Skeletal muscle cell (primary cell): ENCODE results near the gene ABHD6.
A peak's percentile ranks its signal among the peaks of the same experiment; 100 is the strongest.
"Not testable (repeated sequence)": the region's sequence is repeated elsewhere in the genome, so short reads cannot be mapped to it uniquely, and the experiment has no call there.

Experiments used
- DNase-seq: peaks from one replicate; pipeline ENCODE4 v3.0.0-alpha.2; 2010; ENCODE audit warnings: low read depth
- H3K4me3 ChIP-seq: 2 replicates; pipeline ENCODE4 v1.5.1; 2011; ENCODE audit warnings: low read depth, mild to moderate bottlenecking, control low read depth, low read length, moderate library complexity

The ABHD6 gene

GRCh38 chr3:58266577-58266976 lies 29.0 kb downstream of the ABHD6 start:
- DNase-seq: no peak
- no peak overlapping the region for H3K4me3 ChIP-seq

- not testable (repeated sequence) for DNase-seq, H3K4me3 ChIP-seq
Measured at GRCh38 chr3:58267543-58267942, 30.0 kb downstream of the ABHD6 start.

DNA sequence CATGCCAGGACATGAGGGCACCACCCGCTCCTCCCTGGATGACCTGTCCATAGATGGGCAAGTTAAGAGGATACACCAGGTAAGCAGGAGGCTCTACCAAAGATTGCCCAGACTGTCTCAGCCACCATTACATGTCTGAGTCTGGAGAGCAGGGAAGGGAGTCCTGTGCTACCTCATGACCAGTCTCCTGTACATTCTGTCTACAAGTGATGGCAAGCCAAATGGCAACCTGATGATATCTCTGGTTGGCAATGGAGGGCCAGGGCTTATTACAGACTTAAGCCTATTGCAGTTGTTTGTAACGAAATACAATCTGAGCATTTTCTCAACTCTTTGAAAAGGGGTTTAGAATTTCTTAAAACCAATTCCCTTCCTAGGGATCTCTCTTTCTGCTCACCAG lies 31.8 kb downstream of the ABHD6 start:
- H3K4me3 ChIP-seq: no peak overlapping the region
- no peak for DNase-seq

DNA sequence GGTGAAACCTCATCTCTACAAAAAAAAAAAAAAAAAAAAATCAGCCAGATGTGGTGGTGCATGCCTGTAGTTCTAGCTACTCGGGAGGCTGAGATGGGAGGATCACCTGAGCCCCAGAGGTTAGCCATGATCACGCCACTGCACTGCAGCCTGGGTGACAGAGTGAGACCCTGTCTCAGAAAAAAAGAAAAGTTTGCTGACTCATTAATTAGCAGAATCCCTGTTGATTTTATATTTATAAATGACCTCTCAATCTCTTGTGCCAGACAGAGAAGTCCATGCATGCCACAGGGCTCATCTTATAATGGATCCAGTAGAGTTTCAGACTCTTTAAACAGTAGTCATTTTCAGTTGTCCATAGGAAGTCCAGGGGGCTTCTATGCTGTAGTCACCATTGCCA lies 32.9 kb downstream of the ABHD6 start:
- H3K4me3 ChIP-seq: no peak overlapping the region
- DNase-seq: no peak

DNA sequence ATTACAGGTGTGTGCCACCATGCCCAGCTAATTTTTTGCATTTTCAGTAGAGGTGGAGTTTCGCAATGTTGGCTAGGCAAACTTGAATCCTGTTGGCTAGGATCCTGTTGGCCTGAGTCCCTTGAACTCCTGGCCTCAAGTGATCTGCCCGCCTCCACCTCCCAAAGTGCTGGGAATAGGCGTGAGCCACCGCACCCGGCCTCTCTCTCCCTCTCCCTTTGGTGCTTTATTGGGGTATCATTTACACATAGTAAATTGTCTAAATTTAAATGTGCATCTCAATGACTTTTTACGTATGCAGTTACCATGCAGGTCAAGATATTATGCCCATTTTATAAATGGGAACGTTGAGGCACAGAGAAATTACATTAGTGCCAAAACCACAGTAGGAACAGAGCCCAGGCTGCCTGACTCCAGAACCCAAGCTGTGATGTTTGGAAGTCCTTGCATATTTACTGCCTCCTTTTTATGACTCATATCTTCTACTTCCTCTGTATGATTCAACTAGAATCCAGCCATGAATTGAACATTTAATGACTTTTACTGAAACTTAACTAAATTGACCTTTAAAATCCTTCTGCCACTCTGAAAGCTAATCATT lies 34.4 kb downstream of the ABHD6 start:
- H3K4me3 ChIP-seq: no peak overlapping the region
- peak; percentile 69 for DNase-seq

DNA sequence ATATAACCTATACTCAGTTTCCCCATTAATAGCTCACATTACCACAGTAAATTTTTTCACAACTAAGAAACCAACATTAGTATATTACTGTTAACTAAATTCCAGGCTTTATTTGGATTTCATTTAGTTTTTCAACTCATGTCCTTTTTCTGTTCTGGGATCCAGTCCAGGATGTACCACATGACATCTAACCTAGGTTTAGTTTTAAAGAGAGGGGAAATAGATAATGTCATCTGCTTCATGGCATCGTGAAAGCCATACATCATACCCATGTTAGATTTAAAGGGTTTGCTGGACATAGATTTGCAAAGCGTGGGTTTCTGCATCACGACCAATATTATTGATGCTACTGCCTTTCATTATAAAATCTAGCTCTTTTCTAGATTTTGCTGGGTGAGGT lies 35.3 kb downstream of the ABHD6 start:
- no peak for DNase-seq
- H3K4me3 ChIP-seq: no peak overlapping the region

DNA sequence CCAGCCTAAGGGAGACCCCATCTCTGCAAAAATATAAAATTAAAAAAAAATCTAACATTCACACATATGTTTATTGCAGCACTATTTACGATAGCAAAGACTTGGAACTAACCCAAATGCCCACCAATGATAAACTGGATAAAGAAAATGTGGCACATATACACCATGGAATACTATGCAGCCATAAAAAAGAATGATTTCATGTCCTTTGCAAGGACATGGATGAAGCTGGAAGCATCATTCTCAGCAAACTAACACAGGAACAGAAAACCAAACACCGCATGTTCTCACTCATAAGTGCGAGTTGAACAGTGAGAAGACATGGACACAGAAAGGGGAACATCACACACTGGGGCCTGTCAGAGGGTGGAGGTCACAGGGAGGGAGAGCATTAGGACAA lies 35.8 kb downstream of the ABHD6 start:
- not testable (repeated sequence) for H3K4me3 ChIP-seq, DNase-seq

GRCh38 chr3:58274027-58274614 lies 36.5 kb downstream of the ABHD6 start:
- no peak overlapping the region for H3K4me3 ChIP-seq
- no peak for DNase-seq

- H3K4me3 ChIP-seq: no peak overlapping the region
- DNase-seq: no peak
Measured at GRCh38 chr3:58281069-58281468, 43.5 kb downstream of the ABHD6 start.

GRCh38 chr3:58285334-58285733 lies 47.7 kb downstream of the ABHD6 start:
- DNase-seq: no peak
- H3K4me3 ChIP-seq: no peak overlapping the region

GRCh38 chr3:58287354-58287753 lies 49.8 kb downstream of the ABHD6 start:
- no peak for DNase-seq
- no peak overlapping the region for H3K4me3 ChIP-seq

DNA sequence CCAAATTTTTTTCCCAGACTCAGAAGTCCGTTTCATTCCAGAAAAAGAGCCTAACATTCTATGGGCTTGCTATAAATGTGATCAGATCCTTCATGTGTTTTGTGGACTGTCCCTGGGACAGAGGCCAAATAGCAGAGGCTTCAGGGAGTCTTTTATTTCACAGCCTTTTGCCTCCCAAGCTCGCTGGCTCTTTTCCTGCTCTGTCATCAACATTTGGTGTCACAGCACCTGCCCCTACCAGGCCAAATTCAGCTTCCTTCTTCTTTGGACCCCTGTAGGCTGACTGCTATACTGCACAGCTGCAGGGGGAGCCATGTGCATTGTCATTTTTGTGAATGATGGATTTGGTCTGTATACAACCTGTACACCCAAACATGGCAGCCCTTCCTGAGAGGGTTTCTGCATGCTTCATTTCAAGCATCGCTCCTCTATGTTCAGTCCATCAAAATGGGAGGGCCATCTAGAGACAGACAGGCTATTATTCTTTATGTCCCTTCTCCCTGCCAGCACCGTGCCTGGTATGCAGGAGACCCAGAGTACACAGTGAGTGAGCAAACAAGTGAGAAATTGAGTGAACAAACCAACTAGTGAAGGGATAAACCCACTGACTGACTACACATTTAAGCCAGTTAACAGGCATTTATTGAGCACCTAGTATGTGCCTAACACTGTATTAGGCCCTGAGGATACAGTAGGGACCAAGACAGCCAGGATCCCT lies 50.6 kb downstream of the ABHD6 start:
- no peak overlapping the region for H3K4me3 ChIP-seq
- no peak for DNase-seq

DNA sequence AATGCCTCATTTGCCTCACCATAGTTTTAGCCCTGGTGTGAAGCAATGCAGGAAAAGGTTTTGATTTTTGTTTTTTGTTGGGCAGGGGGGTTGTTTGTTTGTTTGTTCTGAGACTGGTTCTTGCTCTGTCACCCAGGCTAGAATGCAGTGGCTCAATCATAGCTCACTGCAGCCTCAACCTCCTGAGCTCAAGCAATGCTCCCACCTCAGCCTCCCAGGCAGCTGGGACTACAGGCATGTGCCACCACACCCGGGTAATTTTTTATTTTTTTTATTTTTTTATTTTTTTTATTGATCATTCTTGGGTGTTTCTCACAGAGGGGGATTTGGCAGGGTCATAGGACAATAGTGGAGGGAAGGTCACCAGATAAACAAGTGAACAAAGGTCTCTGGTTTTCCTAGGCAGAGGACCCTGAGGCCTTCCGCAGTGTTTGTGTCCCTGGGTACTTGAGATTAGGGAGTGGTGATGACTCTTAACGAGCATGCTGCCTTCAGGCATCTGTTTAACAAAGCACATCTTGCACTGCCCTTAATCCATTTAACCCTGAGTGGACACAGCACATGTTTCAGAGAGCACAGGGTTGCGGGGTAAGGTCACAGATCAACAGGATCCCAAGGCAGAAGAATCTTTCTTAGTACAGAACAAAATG lies 51.5 kb downstream of the ABHD6 start:
- not testable (repeated sequence) for H3K4me3 ChIP-seq, DNase-seq

DNA sequence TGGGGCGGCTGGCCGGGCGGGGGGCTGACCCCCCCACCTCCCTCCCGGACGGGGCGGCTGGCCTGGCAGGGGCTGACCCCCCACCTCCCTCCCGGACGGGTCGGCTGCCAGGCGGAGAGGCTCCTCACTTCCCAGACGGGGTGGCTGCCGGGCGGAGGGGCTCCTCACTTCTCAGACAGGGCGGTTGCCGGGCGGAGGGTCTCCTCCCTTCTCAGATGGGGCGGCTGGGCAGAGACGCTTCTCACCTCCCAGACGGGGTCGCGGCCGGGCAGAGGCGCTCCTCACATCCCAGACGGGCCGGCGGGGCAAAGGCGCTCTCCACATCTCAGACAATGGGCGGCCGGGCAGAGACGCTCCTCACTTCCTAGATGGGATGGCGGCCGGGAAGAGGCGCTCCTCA lies 52.9 kb downstream of the ABHD6 start:
- not testable (repeated sequence) for H3K4me3 ChIP-seq, DNase-seq

DNA sequence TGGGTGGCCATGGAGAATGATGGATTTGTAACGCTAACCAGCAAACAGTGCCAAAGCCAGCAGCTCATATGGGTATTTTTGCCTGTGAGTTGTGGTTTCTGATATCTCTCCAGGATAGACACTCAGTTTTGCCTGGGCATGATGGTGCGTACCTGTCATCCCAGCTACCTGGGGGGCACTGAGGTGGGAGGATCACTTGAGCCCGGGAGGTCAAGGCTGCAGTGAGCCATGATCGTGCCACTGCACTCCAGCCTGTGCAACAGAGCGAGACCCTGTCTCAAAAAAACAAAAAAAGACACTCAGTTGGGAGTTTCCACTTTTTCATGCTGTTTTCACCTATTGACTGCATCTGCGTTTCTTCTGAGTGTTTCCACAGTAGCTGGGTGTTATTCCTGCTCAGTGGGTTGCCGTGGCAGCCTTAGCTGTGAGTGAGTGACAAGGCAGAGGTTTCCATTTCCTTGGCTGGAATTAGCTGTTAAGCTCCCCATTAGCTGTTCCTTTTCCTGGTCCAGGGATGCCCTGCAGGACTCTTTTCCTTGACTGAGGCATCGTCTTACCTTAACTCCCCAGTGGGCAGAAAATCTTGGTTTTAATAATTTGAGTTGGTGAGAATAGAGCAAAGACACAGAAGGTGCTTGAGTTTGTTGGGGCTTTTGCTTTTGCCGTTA lies 54.2 kb downstream of the ABHD6 start:
- no peak for DNase-seq
- H3K4me3 ChIP-seq: no peak overlapping the region

GRCh38 chr3:58292866-58293265 lies 55.3 kb downstream of the ABHD6 start:
- DNase-seq: no peak
- H3K4me3 ChIP-seq: no peak overlapping the region

GRCh38 chr3:58293516-58293915 lies 55.9 kb downstream of the ABHD6 start:
- no peak overlapping the region for H3K4me3 ChIP-seq
- DNase-seq: no peak

- DNase-seq: no peak
- no peak overlapping the region for H3K4me3 ChIP-seq
Measured at GRCh38 chr3:58296269-58296668, 58.7 kb downstream of the ABHD6 start.

DNA sequence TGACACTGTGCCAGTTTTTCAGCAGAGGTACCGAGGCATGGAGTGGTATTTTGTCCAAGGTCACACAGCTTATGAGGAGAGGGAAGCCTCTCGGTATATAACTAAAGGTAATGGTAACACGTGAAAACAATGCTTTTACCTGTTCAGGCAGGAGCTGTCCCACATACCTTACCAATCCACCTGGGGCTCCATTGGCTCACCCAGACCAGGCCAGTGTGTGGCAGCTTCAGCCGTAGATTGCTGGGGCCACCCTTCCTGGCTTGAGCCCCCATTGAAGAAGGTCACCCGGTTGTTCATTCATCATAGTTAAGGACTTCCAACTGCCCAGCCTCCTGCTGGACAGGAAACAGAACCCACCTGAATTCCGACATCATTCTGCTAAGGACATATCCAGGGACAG lies 59.3 kb downstream of the ABHD6 start:
- no peak overlapping the region for H3K4me3 ChIP-seq
- DNase-seq: no peak

DNA sequence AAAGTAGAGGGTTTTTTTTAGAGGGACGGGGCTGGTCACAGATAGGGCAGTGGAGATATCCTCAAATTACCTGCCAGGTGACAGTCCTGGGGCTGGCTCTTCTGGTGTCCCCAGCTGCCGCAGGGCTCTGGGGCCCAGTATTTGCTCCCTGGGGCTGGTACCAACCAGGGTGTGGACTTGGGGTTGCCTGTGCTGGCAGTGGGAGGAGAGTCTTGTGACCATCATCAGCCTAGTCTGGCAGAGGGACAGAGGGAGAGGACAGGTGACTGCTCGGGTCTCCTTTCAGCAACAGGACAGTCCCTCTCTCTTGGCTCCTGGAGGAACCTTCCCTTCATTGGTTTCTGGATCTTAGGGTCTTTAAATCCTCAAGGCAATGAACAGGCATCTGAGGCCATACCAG lies 60.6 kb downstream of the ABHD6 start:
- no peak overlapping the region for H3K4me3 ChIP-seq
- DNase-seq: no peak
